HL-60/S4 treated with phorbol 12-myristate 13-acetate at 8.2 ng/mL for 4 days and 3 days (cell line): ENCODE measurements around the gene TACC3.

Experiments used
- in situ Hi-C: fragments of 300-500 bp; cut with MboI; formaldehyde crosslinking; loops from 2 replicates; pipeline ENCODE4 v1.15.0; 2022; ENCODE audit warnings: low sequenced_read_pairs

Gene TACC3

GRCh38 chr4:1787411-1788077 lies 66.2 kb downstream of the TACC3 start:
- in situ Hi-C loops, result no loop called here

- in situ Hi-C loops, result no loop called here
Measured at GRCh38 chr4:1788254-1788973, 67.1 kb downstream of the TACC3 start.

GRCh38 chr4:1789552-1789951 lies 68.2 kb downstream of the TACC3 start:
- in situ Hi-C loops, result no loop called here

DNA sequence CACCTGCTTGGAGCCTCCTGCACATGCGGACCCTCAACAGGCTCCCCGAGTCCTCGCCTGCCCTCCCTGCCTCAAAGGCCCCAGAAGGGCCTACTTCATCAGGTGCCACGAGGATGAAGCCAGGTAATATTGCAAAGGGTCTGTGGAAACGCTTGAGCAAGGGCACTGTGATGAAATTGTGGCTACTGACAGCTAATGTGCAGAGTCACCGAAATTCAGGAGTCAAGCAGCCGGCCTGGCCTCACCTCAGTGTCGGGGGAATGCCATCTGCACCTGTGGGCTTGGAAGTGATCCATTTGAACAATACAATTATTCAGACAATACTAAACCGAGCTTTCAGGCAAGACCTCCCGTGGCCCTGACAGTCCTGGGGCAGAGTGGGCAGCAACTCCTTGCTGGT lies 68.7 kb downstream of the TACC3 start:
- in situ Hi-C loops, result no loop called here

DNA sequence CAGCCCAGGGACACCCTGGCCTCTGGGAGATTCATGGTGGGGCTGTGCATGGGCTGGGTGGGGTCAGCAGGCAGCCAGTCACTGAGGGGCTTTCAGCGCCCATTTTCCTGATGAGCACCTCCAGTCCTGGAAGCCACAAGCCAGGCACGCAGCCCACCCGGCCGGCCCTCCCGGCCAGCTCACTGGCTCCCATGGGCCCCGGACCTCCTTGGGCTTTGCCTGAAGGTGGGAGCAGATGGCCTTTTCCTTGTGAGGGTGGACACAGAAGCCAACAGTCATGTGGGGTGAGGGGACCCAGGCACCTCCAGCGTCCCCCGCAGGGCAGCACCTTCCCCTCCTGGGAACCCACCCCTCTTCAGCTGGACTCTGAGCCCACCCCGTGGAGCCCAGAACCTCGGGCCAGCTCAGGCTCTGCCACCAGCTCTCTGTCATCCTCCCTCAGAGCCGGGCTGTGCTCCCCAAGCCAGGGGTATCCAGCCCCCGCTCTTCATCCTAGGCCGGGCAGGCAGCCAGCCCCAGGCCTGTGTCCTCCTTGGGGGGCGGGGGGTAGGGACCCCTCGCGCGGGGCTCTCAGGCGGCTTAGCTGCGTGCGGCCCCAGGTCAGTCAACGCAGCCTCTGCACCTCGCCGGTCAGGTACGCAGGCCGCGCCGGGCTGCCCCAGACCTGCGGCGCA lies 71.0 kb downstream of the TACC3 start:
- in situ Hi-C loops, result no loop called here

DNA sequence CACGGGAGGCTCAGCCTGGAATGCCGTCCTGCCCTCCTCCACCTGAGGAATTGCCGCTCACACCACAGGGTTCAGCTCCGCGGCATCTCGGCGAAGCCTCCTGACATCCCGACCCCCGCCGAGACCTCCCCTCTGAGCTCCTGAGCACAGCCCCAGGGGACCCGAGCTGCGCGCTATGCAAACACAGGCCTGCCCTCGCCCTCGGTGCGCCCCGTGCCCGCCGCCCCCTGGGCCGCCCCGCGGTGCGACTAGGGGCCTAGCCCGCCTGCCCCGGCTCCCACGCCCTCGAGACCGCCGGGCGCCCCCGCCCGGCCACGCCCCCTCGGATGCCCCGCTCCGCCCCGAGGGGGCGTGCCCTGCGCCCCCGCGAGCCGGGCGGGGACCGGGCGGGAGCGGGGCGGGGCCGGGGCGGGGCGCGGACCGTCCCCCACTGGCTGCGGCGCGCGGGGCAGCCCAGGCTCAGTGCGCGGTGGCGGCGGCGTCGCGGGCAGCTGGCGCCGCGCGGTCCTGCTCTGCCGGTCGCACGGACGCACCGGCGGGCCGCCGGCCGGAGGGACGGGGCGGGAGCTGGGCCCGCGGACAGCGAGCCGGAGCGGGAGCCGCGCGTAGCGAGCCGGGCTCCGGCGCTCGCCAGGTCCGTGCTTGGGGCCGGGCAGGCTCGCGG lies 71.6 kb downstream of the TACC3 start, which contains the start of gene FGFR3:
Gene FGFR3, plus strand, starts transcription at position 462 of the 664 bp plus-strand sequence. CDS start 642 bp downstream, outside the sequence.
- in situ Hi-C loops, result no loop called here

DNA sequence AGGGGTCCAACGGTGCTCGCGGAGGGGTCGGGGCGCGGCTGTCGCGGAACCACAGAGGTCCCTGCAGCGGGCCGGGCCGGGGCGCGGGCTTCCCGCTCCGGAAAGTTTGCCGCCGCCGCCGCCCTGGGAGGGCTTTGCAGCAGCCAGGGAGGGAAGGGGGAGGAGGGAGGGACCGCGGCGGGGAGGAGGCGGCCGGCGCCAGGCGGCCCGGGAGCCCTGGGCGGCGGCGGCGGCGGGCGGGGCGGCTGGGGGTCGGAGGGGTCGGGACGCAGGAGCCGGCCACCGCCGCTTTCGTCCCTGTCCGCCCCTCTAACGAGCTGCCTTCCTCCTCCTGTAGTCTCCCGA lies 72.1 kb downstream of the TACC3 start:
- in situ Hi-C loops, result no loop called here

- in situ Hi-C loops, result no loop called here
Measured at GRCh38 chr4:1793940-1794808, 72.9 kb downstream of the TACC3 start.
